ENCODE measurements around the gene OS9.

Gene OS9

DNA sequence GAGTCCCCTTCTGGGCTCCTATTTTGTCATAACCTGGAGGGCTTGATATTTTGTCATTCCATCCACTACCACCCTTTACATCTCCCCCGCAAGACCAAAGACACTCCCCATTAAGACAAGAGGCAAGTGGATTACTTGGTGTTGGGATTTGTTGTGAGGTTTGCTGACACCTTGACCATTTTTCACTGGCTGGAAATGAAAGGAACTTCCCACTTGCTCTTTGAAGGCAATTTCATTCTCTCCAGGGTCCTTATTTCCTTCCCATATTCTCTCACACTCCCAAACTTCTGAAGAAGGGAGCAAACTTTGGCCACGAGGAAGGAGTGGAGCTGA, 29.7 kb downstream of the OS9 start:
- DNase-seq (ENCODE audit: low spot score): no peak

DNA sequence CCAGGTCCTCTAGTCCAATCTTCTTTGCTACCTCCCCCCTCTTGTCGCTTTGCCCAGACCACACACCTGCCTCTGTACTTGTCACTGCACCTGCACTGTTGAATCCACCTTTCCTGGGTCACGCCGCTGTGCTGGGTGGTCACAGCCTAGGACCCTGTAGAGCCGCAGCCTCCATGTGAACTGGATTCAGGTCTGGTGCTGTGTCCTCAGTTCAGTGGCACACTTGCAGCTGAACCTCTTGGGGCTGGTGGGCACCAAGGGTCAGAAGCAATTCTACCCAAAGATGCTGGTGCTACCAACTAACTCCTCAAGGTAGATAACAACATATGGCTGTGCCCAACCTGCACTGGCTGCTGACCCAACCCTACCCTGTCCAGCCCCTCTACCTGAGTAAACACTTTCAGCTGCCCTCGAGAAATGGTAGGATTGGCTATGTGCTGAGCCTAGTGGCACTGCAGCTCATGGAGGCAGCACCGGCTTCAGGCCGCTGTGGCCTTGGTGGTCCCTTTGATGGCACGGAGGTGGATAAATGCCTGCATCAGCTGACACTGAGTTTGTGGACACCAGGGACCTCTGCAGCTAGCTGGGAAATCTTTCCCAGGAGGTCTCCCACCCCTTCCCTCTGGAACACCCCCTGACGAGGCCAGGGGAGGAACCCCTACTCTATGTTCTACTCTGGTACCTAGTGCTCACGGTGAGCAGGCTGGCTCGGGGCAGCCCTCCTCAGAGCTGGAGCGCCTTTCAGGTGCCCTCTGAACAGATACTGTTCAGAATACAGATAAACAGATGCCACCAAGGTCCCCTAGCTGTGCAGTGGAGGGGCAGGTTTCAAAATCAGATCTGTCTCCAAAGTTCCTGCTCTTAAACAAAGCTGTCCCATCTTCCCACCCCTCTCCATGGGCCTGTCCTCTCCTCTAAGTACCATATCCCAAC, 30.3 kb downstream of the OS9 start:
- no peak for DNase-seq (ENCODE audit: low spot score)

DNA sequence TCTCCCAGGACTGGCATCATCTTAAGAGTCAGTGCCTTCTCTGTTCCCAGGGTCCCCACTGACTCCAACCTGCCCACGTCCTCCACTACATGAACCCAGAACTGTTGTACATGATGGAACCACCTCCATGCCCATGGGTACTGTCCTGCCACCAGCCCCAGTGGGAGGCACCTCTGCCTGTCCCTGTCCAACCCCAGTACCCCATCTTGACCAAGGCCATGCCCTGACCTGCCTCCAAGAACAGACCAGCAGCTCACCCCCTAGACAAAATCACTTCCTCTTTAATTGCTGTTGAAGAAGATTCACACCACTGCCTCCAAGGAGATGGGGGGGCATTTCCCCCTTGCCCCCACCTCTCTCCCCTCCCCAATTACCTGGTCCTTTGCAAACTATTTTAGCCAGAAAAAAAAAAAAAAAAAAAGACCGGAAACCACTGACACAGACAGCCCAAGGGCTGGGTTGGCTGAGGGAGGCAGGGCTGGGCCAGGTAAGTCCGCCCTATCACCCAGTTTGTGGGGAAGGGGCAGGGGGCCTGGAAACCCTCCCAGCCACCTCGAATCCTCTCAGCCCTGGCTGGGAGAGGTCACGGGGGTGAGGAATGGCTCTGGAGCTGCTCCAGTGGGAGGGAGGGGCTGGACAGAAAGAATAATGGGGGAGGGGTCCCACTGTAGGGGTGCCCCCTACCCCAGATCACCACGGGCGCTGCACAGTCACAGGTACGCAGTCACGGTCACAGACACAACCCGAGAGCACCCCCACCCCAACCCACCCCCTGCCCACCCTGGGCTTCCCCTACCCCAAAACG, 31.2 kb downstream of the OS9 start:
- DNase-seq (ENCODE audit: low spot score): no peak

DNA sequence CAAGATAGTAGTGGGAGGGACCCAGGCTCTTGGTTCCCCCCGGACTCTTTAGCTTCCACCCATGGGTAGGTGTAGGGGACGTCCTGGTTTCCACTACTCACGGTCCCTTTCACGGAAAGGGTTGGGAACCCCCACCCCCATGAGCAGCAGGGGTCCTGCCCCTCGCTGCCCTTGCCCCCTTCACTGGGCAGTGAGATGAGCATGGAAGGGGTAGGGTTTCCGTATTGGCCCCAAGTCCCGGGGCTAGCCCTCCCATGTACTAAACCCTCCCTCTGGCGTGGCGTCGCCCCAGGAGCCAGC, 31.9 kb downstream of the OS9 start:
- no peak for DNase-seq (ENCODE audit: low spot score)

DNA sequence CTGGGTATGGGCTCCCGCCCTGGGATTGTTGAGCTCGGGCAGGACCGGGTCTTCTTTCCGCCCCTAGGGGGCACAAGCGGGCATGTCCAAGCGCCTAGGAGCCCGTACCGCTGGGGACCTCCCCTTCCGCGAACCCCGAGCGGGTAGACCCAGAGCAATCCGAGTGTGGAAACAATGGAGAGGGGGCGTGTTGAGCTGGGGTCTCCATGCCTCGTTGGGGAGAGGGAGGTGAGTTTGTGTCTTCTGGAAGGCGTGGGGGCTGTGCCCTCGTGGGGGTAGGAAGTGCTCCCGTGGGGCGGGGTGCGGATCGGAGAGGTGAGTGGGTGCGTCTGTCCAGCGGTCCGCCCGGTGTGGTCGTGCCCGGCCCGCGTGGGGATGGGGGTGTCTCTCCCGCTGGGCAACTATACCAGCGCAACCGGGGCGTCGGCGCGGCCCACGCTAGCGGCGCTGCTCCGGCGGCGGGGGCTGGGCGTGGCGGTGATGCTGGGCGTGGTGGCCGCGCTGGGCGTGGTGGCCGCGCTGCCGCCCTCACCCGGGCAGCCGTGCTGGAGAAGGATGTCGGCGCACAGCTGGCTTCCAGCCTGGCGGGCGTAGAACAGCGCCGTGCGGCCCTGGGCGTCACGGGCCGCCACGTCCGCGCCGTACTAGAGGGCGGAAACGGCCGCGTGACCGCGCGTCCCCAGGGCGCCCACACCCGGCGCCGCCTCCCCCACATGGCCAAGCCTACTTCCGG, 32.4 kb downstream of the OS9 start:
- DNase-seq (ENCODE audit: low spot score): peak; percentile 93

DNA sequence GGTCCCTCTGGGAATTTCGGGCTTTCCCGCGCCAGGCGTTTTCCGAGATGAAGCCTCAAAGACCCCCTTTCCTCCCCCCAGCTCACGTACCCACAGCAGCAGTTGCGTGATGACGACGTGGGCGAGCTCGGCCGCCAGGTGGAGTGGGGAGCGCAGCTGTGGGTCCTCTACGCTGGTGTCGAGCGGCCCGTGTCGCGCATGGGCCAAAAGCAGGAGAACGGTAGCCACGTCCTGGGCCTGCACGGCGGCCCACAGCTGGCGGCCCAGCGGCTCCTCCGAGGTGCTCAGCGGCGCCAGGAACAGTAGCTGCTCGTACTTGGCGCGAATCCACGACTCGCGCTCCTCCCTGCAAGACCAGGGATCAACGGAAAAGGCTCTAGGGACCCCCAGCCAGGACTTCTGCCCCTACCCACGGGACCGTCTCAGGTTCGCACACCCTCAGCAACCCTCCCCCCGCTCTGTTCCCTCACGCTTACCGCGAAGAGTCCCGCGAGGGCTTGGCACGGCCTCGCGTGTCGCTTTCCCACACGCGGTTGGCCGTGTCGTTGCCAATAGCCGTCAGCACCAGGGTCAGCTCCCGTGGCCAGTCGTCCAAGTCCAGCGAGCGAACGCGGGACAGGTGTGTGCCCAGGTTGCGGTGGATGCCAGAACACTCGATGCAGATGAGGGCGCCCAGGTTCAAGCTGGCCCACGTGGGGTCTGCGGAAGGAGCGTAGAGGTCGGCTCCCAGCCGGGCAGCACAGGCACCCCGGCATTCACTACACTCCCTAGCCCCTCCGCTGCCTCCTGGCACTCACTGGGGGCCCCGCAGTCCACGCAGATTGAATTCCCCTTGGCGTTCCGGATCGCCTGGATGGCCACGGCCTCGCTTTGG, 33.2 kb downstream of the OS9 start:
- no peak for DNase-seq (ENCODE audit: low spot score)

DNA sequence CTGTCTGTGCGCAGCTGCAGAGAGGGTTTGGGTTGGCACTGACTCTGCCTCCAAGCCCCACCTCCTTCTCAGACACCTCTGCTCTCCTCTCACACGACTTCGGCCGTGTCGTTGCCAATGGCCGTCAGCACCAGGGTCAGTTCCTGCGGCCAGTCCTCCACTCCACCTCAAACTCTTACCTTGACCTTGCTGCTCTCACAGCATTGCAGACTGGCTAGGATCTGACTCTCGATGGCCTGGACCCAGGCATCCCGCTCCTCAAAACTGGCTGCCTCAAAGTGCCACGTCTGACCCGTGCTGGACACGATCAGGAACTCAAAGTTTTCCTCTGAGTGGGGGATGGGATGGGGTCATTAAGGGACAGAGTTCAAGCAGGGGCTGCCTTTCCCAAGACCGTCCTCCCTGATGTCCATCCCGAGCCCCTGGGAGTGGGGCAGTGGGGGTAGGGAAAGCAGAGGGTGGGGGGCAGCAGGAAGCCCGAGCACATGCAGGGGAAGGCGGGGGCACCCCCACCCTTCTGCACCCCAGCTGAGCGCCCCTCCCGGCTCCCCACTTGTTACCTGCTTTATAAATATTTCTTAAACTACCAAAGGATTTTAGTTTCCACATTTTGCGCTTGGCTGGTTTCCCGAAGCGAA, 33.9 kb downstream of the OS9 start:
- no peak for DNase-seq (ENCODE audit: low spot score)

DNA sequence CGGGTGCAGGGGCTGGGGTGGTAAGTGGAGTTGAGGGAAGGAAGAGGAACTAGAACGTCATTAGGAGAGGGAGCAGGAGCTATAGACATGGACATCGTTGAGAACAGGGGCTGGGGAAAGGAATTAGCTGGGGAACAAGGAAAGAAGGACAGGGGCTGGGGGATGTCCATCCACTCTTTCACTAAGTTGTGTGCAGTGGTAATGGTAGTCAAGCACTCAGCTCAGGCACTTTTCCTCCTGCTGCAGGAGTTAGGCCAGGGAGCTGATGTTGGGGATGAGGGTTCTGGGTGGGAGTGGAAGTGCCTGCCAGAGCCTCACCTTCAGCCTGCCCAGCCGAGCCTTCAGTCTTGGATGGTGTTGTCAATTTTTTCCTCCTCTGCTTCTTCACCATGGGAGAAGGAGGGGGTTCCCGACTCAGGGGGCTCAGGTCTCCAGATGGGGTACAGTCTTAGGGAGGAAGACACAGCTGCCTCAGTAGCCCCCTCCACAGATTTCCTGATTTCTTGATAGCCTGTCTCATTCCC, 35.5 kb downstream of the OS9 start:
- DNase-seq (ENCODE audit: low spot score): peak; percentile 36

DNA sequence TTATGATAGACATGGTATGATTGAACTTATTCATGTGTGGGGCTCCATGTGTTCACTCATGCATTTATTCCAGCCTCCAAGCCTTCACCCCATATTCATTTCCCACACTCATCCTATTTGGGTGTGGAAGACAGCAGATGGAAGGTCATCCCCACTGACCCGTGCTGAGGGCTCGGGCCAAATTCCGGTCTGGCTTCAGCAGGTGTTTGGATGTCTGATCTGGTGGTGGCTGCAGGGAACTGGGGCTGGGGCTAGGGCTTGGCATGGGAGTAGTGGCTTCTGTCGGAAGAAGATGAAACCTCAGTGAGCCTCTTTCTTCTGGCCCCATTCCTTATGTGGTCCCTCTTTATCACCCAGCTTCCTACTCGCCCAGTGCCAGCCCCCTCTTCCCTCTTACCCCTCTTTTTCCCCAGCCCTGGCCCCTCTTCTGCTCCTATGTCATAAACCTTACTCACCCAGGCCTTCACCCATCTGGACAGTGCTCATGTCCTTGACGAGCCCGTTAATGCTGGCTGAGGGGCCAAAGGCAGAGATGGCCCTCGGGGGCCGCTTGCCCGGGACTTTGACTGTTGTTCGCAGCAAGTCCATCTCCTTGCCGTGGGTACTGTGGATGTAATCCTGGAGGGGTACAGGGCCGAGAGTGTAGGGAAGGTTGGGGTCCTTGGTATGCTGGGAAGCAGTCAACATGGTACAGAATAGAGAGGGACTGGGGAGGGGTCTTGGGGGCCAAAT, 36.6 kb downstream of the OS9 start:
- peak; percentile 34 for DNase-seq (ENCODE audit: low spot score)

DNA sequence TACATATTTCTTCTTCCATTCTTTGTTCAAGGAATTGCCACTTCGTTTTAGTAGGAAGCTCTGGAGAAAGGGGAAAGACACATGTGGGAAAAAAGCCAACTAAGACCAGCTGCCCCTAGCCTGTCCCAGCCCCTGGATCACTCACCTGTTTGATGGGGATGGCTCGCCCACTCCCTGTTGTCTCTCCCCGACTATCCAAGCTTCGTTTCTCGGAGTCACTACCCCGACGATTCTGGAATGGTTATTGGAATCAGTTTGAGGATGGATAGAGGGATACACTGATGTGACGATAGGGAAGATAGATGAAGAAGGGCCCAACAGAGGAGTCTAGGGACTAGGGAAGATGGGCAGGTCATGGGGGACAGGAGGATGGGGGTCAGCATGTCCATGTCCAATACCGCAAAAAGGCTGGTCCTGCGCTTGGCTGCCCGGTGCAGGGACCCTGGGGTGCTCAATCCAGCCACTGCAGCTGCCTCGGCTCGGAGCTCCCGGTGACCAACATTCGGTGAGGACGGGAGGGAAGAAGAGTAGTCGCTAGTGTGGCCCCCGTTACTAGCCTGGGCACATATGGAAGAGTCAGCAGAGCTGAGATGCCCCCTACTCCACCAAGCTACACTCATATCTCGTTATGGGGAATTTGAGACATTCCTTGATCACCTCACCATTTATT, 37.6 kb downstream of the OS9 start:
- no peak for DNase-seq (ENCODE audit: low spot score)

DNA sequence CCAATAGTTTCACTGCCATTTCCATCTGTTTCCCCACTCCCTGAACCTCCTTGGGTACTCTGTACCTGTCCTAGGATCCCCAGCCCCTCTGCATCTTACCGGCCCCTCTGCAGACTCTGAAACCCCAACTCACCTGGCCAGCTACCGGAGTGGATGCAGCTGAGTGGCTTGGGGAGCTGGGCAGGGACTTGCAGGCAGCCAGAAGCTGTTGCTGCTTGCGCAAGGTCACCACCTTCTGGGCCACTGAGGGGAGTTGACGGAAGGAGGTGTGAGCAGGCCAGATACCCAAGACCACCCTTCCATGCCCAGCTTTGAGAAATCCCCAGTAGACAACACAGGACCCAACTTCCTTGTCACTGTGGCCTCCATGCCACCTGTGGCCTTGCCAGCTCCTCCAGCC, 38.3 kb downstream of the OS9 start:
- DNase-seq (ENCODE audit: low spot score): no peak

DNA sequence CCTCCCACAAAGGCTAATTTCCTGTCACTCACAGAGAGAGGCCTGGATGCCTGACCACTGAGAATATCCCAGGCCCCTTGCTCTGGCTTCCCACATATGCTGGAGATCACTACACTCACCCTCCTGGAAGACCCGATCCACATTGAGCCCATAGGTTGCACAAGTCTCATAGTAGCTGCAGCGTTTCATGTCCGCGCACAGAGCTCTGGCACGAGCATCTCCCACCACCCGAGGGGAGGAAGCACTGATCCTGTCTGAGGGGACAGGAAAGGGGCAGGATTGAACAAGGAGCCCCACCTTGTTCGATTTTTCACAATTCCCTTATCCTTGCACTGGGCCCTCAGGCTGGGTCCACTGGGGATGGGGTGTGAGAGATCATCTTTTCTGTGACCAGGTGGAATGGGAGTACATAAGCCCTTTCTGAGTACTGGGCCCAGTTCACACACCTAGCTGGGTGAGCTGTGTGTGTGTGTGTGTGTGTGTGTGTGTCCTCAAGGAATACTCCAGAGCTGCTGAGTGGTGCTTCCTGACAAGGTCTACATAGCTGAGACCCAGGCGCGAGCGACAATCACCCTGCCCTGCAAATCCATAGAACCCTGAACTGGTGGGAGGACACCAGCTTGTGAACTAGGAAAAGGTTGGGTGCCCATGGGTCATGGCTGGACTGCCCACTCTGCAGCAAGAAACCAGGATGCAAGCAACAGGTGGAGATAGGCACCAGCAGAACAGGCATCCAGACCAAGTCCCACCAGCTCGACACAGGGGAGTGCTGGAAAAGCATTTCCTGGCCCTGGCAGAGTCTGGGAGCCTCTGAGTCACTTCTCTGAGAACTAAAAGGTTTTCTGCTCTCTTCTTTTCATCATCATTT, 39.0 kb downstream of the OS9 start:
- DNase-seq (ENCODE audit: low spot score): no peak

DNA sequence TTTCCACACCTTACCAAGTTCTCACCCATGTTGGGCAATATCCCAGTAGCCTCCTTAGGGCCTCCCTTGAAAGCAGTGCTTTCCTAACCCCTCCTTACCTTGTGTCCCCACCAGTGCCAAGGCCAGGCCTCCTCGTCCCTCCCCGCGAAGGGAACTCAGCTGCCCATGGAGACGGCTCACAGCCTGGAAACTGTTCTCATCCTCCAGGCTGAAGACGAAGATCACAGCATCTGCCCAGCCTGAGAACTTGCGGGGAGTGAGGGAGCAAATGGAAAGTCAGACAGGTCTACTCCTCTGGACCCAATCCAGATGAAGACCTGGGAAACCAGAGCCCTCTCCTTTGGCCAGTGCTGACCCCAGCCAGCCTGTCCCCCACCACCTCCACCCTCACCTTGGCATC, 40.0 kb downstream of the OS9 start:
- no peak for DNase-seq (ENCODE audit: low spot score)

DNA sequence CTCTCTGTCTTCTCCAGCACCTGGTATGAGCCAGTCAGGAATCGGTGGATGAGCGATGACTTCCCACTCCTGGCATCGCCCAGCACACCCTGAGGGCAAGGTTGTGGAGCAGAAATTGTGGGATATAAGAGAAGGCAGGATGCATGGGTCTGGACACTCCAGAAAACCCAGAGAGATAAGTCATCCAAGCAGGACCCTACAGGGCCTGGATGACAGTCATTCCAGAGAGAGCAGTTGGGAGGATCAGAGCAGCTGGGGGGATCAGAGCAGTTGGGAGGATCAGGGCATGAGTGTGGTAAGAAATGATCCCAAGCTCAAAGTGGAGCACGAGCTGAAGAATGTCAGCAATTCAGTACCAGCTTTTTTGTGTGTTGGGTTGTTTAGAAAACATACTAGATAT, 40.7 kb downstream of the OS9 start:
- no peak for DNase-seq (ENCODE audit: low spot score)

DNA sequence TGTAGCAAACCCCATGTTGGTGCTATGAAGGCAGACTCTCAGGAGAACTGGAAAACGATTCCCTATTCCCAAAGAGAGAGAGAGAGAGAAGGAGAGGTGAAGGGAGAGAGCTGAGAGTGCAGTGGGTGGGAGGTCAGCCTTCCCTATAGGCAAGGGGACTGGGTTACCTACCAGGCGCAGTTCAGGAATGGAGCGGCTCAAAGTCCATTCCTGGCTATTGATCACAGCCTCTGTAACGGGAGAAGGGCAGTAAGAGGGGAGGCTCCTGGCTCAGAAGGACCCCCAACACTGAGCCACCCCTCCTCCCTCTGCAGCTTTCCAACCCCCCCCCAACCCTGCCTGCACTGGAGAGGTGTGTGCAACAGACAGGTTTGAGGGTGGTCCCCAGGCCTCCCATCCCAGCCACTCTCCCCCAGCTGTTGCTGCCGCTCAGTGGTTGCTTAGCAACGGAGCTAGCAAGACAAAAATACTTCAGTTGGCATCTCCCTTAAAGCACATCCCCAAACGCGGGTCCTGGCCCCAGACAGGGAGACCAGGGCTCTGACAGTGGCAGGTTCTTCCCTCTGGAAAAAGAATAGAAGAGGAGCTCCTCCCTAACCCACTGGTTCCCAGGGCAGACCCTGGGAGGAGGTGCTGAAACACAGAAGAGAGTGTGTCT, 41.4 kb downstream of the OS9 start:
- DNase-seq (ENCODE audit: low spot score): no peak

DNA sequence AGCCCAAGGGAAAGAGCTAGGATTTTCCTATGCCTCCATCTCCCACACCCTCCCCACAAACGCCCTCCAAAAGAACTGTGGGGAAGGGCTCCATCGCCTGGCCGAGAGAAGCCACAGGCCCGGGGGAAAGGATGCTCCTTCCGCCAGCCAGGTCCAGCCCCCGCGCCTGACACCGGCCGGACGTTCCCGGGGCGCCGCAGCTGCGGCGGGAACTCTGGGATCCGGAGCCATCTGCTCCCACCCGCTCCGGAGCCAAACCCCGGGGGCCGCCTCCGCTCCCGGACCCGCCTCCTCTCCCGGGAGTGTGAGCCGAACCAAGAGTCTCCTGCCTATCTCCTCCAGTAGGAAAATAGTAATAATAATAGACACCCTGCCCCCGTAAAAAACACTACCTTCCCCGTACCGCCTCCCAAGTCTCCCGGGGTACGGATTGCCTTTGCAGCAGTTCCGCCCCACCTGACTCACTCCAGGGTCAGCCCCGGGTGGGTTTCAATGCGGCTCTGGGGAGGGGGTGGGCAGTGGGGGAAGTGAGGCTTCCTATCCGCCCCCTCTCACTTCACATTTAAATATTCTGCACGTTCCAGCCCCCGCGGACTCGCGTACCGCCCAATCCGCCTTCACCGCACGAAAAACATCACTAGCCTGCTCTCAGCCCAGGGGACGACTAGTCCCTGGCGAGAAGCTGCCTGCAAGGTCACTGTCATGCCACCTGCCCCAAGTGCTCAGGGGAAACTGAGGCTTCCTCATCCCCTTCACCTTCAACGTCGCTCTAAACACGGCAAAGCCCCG, 42.2 kb downstream of the OS9 start:
- peak; percentile 83 for DNase-seq (ENCODE audit: low spot score)

DNA sequence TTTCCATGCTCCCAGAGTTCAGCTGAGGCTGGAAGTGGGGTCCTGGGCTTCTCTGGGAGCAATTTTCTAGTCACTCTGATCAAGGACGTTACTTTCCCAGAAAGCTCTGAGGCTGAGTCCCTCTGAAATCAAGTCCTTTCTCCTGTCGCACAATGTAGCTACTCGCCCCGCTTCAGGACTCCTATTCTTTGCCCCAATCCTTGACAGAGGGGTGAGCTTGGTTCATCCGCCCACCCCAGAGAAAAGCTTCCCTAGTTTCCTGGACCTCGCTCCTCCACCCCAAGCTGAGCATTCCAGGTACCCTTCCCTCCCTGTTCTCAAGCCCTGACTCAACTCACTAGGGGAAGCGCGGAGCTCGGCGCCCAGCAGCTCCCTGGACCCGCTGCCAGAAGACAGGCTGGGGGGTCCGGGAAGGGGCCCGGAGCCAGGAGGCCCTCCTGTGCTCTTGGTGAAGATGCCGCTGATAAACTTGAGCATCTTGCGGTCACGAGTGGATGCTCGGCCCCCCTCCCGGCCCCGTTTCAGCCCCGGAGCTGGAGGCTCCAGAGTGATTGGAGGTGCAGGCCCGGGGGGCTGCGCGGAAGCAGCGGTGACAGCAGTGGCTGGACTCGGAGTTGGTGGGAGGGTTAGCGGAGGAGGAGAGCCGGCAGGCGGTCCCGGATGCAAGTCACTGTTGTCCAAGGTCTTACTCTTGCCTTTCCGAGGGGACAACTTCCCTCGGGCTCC, 43.0 kb downstream of the OS9 start:
- no peak for DNase-seq (ENCODE audit: low spot score)
